COLO668 (cell line): ENCODE results near the gene AK5.
"Not testable (repeated sequence)": the region's sequence is repeated elsewhere in the genome, so short reads cannot be mapped to it uniquely, and the experiment has no call there.

ENCODE experiments used
- DNase-seq: peaks from one replicate; lab custom pipeline; 2025; ENCODE audit not compliant: unreplicated experiment; lab: John Stamatoyannopoulos, UW

The AK5 gene

GRCh38 chr1:77394166-77394565, 112.3 kb downstream of the AK5 start:
- no peak for DNase-seq

GRCh38 chr1:77395051-77395450, 113.2 kb downstream of the AK5 start:
- no peak for DNase-seq

- no peak for DNase-seq
These were observed 116.3 kb downstream of the AK5 start for GRCh38 chr1:77398152-77398551.

GRCh38 chr1:77399250-77400086, 117.6 kb downstream of the AK5 start:
- DNase-seq = no peak

- no peak for DNase-seq
These were observed 119.0 kb downstream of the AK5 start for GRCh38 chr1:77400781-77401180.

- DNase-seq = no peak
These were observed 119.6 kb downstream of the AK5 start for GRCh38 chr1:77401384-77401783.

GRCh38 chr1:77405186-77405585, 123.4 kb downstream of the AK5 start:
- DNase-seq = no peak

- no peak for DNase-seq
These were observed 124.8 kb downstream of the AK5 start for GRCh38 chr1:77406661-77407060.

- no peak for DNase-seq
These were observed 126.0 kb downstream of the AK5 start for GRCh38 chr1:77407738-77408375.

GRCh38 chr1:77408933-77409332, 127.1 kb downstream of the AK5 start:
- not testable (repeated sequence) for DNase-seq

GRCh38 chr1:77412069-77412819, 130.4 kb downstream of the AK5 start:
- DNase-seq = no peak

- DNase-seq = no peak
These were observed 131.2 kb downstream of the AK5 start for GRCh38 chr1:77412820-77413530.

GRCh38 chr1:77413541-77414335, 131.9 kb downstream of the AK5 start:
- DNase-seq = no peak

GRCh38 chr1:77415579-77415978, 133.8 kb downstream of the AK5 start:
- DNase-seq = no peak

GRCh38 chr1:77416692-77417450, 135.1 kb downstream of the AK5 start:
- DNase-seq = peak; percentile 33

GRCh38 chr1:77418055-77418454, 136.2 kb downstream of the AK5 start:
- not testable (repeated sequence) for DNase-seq

- no peak for DNase-seq
These were observed 139.8 kb downstream of the AK5 start for GRCh38 chr1:77421504-77422233.

- no peak for DNase-seq
These were observed 142.4 kb downstream of the AK5 start for GRCh38 chr1:77424236-77424635.

GRCh38 chr1:77428068-77428467, 146.2 kb downstream of the AK5 start:
- no peak for DNase-seq
